DOHH2 (cell line): ENCODE results near the gene USP32.

ENCODE experiments used
- H3F3A ChIP-seq: fragments of 200-600 bp; sonication (generic), shearing (Covaris generic); 2 replicates; pipeline ENCODE4 v1.6.0; 2016; ENCODE audit warnings: antibody characterized with exemption, mild to moderate bottlenecking; ENCODE audit not compliant: control insufficient read depth, insufficient read depth
- H3K27ac ChIP-seq: fragments of 200-600 bp; sonication (generic); 2 replicates; pipeline ENCODE4 v1.5.1; 2014; ENCODE audit warnings: low read depth, mild to moderate bottlenecking, low read length, moderate library complexity
- H3K27me3 ChIP-seq: fragments of 200-600 bp; sonication (generic); 2 replicates; pipeline ENCODE4 v1.6.1; 2014; ENCODE audit warnings: mild to moderate bottlenecking, low read length, mixed read lengths; ENCODE audit not compliant: control insufficient read depth
- H3K36me3 ChIP-seq: fragments of 200-600 bp; sonication (generic); 2 replicates; pipeline ENCODE4 v1.6.1; 2014; ENCODE audit warnings: mild to moderate bottlenecking, low read length, moderate library complexity, mixed read lengths; ENCODE audit not compliant: control insufficient read depth
- H3K4me1 ChIP-seq: fragments of 200-600 bp; sonication (generic); 2 replicates; pipeline ENCODE4 v1.6.1; 2014; ENCODE audit warnings: mild to moderate bottlenecking, low read length, mixed read lengths; ENCODE audit not compliant: control insufficient read depth
- H3K4me2 ChIP-seq: fragments of 200-600 bp; sonication (generic); 2 replicates; pipeline ENCODE4 v1.6.0; 2014; ENCODE audit warnings: mild to moderate bottlenecking, low read length, moderate library complexity
- H3K4me3 ChIP-seq: fragments of 200-600 bp; sonication (generic); 2 replicates; pipeline ENCODE4 v1.5.1; 2014; ENCODE audit warnings: mild to moderate bottlenecking, low read length, mixed read lengths
- H3K79me2 ChIP-seq: fragments of 200-600 bp; sonication (generic); 2 replicates; pipeline ENCODE4 v1.6.1; 2014; ENCODE audit warnings: mild to moderate bottlenecking, low read length, mixed read lengths; ENCODE audit not compliant: control insufficient read depth
- H3K9me2 ChIP-seq: fragments of 200-600 bp; sonication (generic); replicated peaks from 2 replicates; pipeline ENCODE4 v1.6.1; 2014; ENCODE audit warnings: mild to moderate bottlenecking, low read length, mixed read lengths; ENCODE audit not compliant: control insufficient read depth
- H3K9me3 ChIP-seq: fragments of 200-600 bp; sonication (generic); 2 replicates; pipeline ENCODE4 v1.6.1; 2014; ENCODE audit warnings: antibody characterized with exemption, low read length, mixed read lengths; ENCODE audit not compliant: control insufficient read depth, insufficient read depth
- H4K20me1 ChIP-seq: fragments of 200-600 bp; sonication (generic); 2 replicates; pipeline ENCODE4 v1.6.0; 2014; ENCODE audit warnings: low read depth, mild to moderate bottlenecking, antibody characterized with exemption, low read length, moderate library complexity; ENCODE audit not compliant: control insufficient read depth, insufficient read depth
- EZH2phosphoT487 ChIP-seq: fragments of 200-600 bp; sonication (generic); IDR thresholded peaks from 2 replicates; pipeline ENCODE4 v1.6.1; 2017; ENCODE audit warnings: borderline replicate concordance, mild to moderate bottlenecking, antibody characterized with exemption, low read length, moderate library complexity, mixed read lengths
- TF ChIP-seq, protein P1 (sequence below): fragments of 200-600 bp; sonication (generic); IDR thresholded peaks from one replicate; pipeline ENCODE4 v1.5.1; 2014; ENCODE audit warnings: antibody characterized with exemption, mild to moderate bottlenecking, low read depth, low read length; ENCODE audit not compliant: poor library complexity, severe bottlenecking

The USP32 gene

DNA sequence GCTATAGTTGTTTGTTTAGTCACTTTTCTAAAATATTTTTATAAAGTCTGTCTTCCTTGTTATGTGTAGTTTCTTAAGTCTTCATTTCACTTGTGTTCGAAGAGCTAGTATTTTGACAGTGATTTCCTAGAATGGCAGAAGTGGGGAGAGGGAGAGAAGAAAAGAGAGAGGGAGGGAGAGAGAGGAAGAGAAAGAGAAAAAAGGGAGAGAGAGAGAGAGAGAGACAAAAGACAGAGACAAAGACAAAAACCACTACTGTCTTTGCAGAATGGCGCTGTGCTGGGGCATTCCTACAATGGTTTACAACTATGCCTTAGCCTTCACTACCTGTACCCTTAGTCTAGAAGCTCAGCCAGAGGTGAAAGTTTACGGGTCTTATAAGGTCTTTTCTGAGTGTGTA lies 151.6 kb downstream of the USP32 start:
- H3K27ac ChIP-seq, result no peak overlapping the region
- no peak overlapping the region for H3K4me2 ChIP-seq

DNA sequence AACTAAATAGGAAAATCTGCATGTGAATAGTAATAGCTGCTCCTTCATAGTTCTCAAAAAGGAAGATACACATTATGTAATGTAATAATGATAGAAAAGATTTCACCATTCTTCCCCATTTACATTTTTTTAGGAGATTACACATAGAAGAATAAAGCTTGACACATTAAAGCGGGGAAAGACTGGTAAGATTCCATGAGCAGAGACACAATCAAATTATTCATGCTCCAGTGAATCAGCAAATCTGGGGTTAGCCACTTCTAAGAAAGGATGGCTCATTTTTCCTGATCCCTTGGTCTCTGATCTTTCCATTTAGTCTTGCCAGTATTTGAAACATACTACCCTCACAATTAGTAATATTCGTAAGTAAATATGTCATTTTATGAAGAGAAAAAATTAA lies 160.2 kb downstream of the USP32 start:
- Histone ChIP-seq H3K9me2 (no peaks in the 10 kb centered on the region), H3K79me2 (no peaks in the 10 kb centered on the region), H3K9me3 (no peaks in the 10 kb centered on the region), H3K4me1 (no peaks in the 10 kb centered on the region), H3K27me3 (no peaks in the 10 kb centered on the region), H3K4me2 (no peak overlapping the region), H3F3A (0 out of 2 replicates have a peak, but pooled peaks cover 2% of the 10 kb centered on the region), H3K4me3 (no peak overlapping the region), H4K20me1 (no peaks in the 10 kb centered on the region), H3K27ac (no peak overlapping the region), H3K36me3 (no peaks in the 10 kb centered on the region)
- no peak for TF ChIP-seq EZH2phosphoT487
- TF ChIP-seq, protein P1, sequence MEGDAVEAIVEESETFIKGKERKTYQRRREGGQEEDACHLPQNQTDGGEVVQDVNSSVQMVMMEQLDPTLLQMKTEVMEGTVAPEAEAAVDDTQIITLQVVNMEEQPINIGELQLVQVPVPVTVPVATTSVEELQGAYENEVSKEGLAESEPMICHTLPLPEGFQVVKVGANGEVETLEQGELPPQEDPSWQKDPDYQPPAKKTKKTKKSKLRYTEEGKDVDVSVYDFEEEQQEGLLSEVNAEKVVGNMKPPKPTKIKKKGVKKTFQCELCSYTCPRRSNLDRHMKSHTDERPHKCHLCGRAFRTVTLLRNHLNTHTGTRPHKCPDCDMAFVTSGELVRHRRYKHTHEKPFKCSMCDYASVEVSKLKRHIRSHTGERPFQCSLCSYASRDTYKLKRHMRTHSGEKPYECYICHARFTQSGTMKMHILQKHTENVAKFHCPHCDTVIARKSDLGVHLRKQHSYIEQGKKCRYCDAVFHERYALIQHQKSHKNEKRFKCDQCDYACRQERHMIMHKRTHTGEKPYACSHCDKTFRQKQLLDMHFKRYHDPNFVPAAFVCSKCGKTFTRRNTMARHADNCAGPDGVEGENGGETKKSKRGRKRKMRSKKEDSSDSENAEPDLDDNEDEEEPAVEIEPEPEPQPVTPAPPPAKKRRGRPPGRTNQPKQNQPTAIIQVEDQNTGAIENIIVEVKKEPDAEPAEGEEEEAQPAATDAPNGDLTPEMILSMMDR, result no peak

More for the DNA sequence above, 151.6 kb downstream of the USP32 start:
- H3K36me3 ChIP-seq, result no peaks in the 10 kb centered on the region
- H4K20me1 ChIP-seq, result no peaks in the 10 kb centered on the region
- TF ChIP-seq, protein P1, result no peak
- TF ChIP-seq EZH2phosphoT487, result no peak
- H3K4me1 ChIP-seq, result no peaks in the 10 kb centered on the region
- no peaks in the 10 kb centered on the region for H3K79me2 ChIP-seq
- no peaks in the 10 kb centered on the region for H3K9me3 ChIP-seq
- H3K9me2 ChIP-seq, result no peaks in the 10 kb centered on the region
- no peaks in the 10 kb centered on the region for H3F3A ChIP-seq
- no peak overlapping the region for H3K4me3 ChIP-seq
- H3K27me3 ChIP-seq, result no peaks in the 10 kb centered on the region

DNA sequence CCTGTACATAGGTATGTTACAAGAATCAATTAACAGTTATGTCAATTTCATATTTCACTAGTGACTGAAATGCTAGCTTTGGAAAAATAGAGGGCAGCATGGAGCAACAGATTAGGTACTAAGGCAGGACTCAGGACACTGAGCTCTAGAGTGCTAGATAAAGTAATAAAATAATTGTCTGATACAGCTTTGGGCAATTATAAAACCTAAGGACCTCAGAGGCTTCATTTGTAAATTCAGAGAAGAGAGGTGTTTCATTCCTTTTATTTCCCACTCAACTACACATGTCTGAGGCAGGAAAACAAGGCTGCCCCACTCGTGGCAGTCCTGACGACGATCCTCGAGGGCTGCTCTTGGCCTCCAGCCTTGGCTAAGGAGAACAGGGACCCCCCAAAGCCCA lies 160.7 kb downstream of the USP32 start:
- H3K79me2 ChIP-seq, result no peaks in the 10 kb centered on the region
- TF ChIP-seq, protein P1, result peak; percentile 53
- no peak for TF ChIP-seq EZH2phosphoT487
- no peaks in the 10 kb centered on the region for H4K20me1 ChIP-seq
- no peaks in the 10 kb centered on the region for H3K9me2 ChIP-seq
- H3K9me3 ChIP-seq, result no peaks in the 10 kb centered on the region
- H3K4me2 ChIP-seq, result no peak overlapping the region
- H3K4me3 ChIP-seq, result no peak overlapping the region
- no peaks in the 10 kb centered on the region for H3K36me3 ChIP-seq
- no peaks in the 10 kb centered on the region for H3K4me1 ChIP-seq
- H3K27me3 ChIP-seq, result no peaks in the 10 kb centered on the region
- no peak overlapping the region for H3K27ac ChIP-seq
- 0 out of 2 replicates have a peak, but pooled peaks cover 2% of the 10 kb centered on the region for H3F3A ChIP-seq
